HUES6 (cell line): Measurements from ENCODE around the gene NHLRC3.
"Not testable (repeated sequence)": the region's sequence is repeated elsewhere in the genome, so short reads cannot be mapped to it uniquely, and the experiment has no call there.

ENCODE experiments used
- H3K27ac ChIP-seq: 2 replicates; pipeline ENCODE4 v1.7.0; 2013; ENCODE audit warnings: low read depth, mild to moderate bottlenecking, low read length, inconsistent platforms
- H3K27me3 ChIP-seq: 2 replicates; pipeline ENCODE4 v1.6.1; 2013; ENCODE audit warnings: low read length; ENCODE audit not compliant: control insufficient read depth, insufficient read depth
- H3K36me3 ChIP-seq: 2 replicates; pipeline ENCODE4 v1.6.1; 2013; ENCODE audit warnings: low read length; ENCODE audit not compliant: control insufficient read depth, insufficient read depth
- H3K4me1 ChIP-seq: 2 replicates; pipeline ENCODE4 v1.6.1; 2013; ENCODE audit warnings: low read length; ENCODE audit not compliant: control insufficient read depth, insufficient read depth
- H3K4me3 ChIP-seq: 2 replicates; pipeline ENCODE4 v1.5.1; 2013; ENCODE audit warnings: low read depth, low read length
- H3K9ac ChIP-seq: one replicate; pipeline ENCODE4 v1.6.1; 2013; ENCODE audit warnings: mild to moderate bottlenecking, low read length
- H3K9me3 ChIP-seq: 2 replicates; pipeline ENCODE4 v1.6.1; 2013; ENCODE audit warnings: low read depth, low read length; ENCODE audit not compliant: control insufficient read depth, insufficient read depth

NHLRC3 gene

GRCh38 chr13:39037880-39038568, at the start of gene NHLRC3, which contains the start of gene PROSER1:
Gene NHLRC3 (plus strand): TSS chr13:39038456. CDS start chr13:39038640, 184 bp downstream.
Gene PROSER1 (minus strand): TSS chr13:39038089. CDS start chr13:39037242, 847 bp downstream.
- Histone ChIP-seq H3K36me3 (peaks cover 2% of the 10 kb centered on the region; the same call in 1 of the 2 replicates), H3K4me3 (peak within 1 kb of the TSS; percentile 76), H3K27ac (peak within 1 kb of the TSS; percentile 72), H3K4me1 (peaks cover 14% of the 10 kb centered on the region; the same call in 1 of the 2 replicates), H3K27me3 (no peaks in the 10 kb centered on the region), H3K9me3 (no peaks in the 10 kb centered on the region), H3K9ac (peak within 1 kb of the TSS; percentile 90)

GRCh38 chr13:38990693-38991092, 47.6 kb upstream of the NHLRC3 start, which contains the start of gene STOML3:
Gene STOML3 (minus strand): TSS chr13:38990831. CDS start chr13:38990721, 110 bp downstream.
- H3K27ac ChIP-seq, result no peak within 1 kb of the TSS
- H3K9ac ChIP-seq, result no peak within 1 kb of the TSS
- H3K9me3 ChIP-seq, result no peaks in the 10 kb centered on the region
- no peaks in the 10 kb centered on the region for H3K36me3 ChIP-seq
- H3K4me1 ChIP-seq, result no peaks in the 10 kb centered on the region; the same call in 1 of the 2 replicates
- no peaks in the 10 kb centered on the region for H3K27me3 ChIP-seq
- no peak within 1 kb of the TSS for H3K4me3 ChIP-seq

GRCh38 chr13:38993381-38993780, 44.9 kb upstream of the NHLRC3 start:
- no peak overlapping the region for H3K27ac ChIP-seq
- no peaks in the 10 kb centered on the region for H3K4me1 ChIP-seq
- no peak overlapping the region for H3K9ac ChIP-seq
- H3K27me3 ChIP-seq, result no peaks in the 10 kb centered on the region
- no peaks in the 10 kb centered on the region for H3K9me3 ChIP-seq
- H3K4me3 ChIP-seq, result no peak overlapping the region
- no peaks in the 10 kb centered on the region for H3K36me3 ChIP-seq

GRCh38 chr13:38998739-38999138, 39.5 kb upstream of the NHLRC3 start:
- Histone ChIP-seq H3K4me1 (no peaks in the 10 kb centered on the region), H3K9me3 (peaks cover 7% of the 10 kb centered on the region; the same call in 1 of the 2 replicates), H3K27ac (no peak overlapping the region), H3K4me3 (no peak overlapping the region), H3K36me3 (no peaks in the 10 kb centered on the region), H3K9ac (no peak overlapping the region), H3K27me3 (no peaks in the 10 kb centered on the region)

- H3K4me1 ChIP-seq, H3K27me3 ChIP-seq, H3K27ac ChIP-seq, H3K9me3 ChIP-seq: not testable (repeated sequence)
- Histone ChIP-seq H3K4me3 (peak overlapping the region; percentile 52), H3K9ac (peak overlapping the region; percentile 29), H3K36me3 (peaks cover 31% of the 10 kb centered on the region)
These were observed 31.7 kb upstream of the NHLRC3 start for GRCh38 chr13:39006371-39007111.

- Histone ChIP-seq H3K4me3 (no peak overlapping the region), H3K9me3 (no peaks in the 10 kb centered on the region), H3K36me3 (peaks cover 88% of the 10 kb centered on the region), H3K9ac (no peak overlapping the region), H3K27ac (no peak overlapping the region), H3K27me3 (no peaks in the 10 kb centered on the region), H3K4me1 (no peaks in the 10 kb centered on the region)
These were observed 25.6 kb upstream of the NHLRC3 start for GRCh38 chr13:39012608-39013007.

- H3K4me1 ChIP-seq, result no peaks in the 10 kb centered on the region
- no peaks in the 10 kb centered on the region for H3K9me3 ChIP-seq
- no peak overlapping the region for H3K9ac ChIP-seq
- H3K27me3 ChIP-seq, result no peaks in the 10 kb centered on the region
- H3K4me3 ChIP-seq, result no peak overlapping the region
- no peak overlapping the region for H3K27ac ChIP-seq
- peaks cover 88% of the 10 kb centered on the region for H3K36me3 ChIP-seq
These were observed 24.8 kb upstream of the NHLRC3 start for GRCh38 chr13:39013462-39013861.

GRCh38 chr13:39016087-39016486, 22.2 kb upstream of the NHLRC3 start:
- Histone ChIP-seq H3K27ac (no peak overlapping the region), H3K36me3 (peaks cover 82% of the 10 kb centered on the region), H3K4me3 (no peak overlapping the region), H3K9me3 (no peaks in the 10 kb centered on the region), H3K9ac (no peak overlapping the region), H3K4me1 (no peaks in the 10 kb centered on the region), H3K27me3 (no peaks in the 10 kb centered on the region)

- Histone ChIP-seq H3K36me3 (peaks cover 82% of the 10 kb centered on the region), H3K4me1 (no peaks in the 10 kb centered on the region), H3K27me3 (no peaks in the 10 kb centered on the region), H3K27ac (no peak overlapping the region), H3K9me3 (no peaks in the 10 kb centered on the region), H3K9ac (no peak overlapping the region), H3K4me3 (no peak overlapping the region)
These were observed 21.5 kb upstream of the NHLRC3 start for GRCh38 chr13:39016787-39017186.

GRCh38 chr13:39020853-39021462, 17.3 kb upstream of the NHLRC3 start:
- H3K4me3 ChIP-seq, result no peak overlapping the region
- peaks cover 82% of the 10 kb centered on the region for H3K36me3 ChIP-seq
- peaks cover 39% of the 10 kb centered on the region for H3K4me1 ChIP-seq
- no peaks in the 10 kb centered on the region for H3K27me3 ChIP-seq
- no peak overlapping the region for H3K27ac ChIP-seq
- H3K9ac ChIP-seq, result no peak overlapping the region
- H3K9me3 ChIP-seq, result no peaks in the 10 kb centered on the region

- Histone ChIP-seq H3K4me3 (peak overlapping the region; percentile 26), H3K9ac (peak overlapping the region; percentile 41), H3K36me3 (peaks cover 82% of the 10 kb centered on the region), H3K27me3 (no peaks in the 10 kb centered on the region), H3K27ac (peak overlapping the region; percentile 88), H3K4me1 (peaks cover 48% of the 10 kb centered on the region), H3K9me3 (no peaks in the 10 kb centered on the region)
These were observed 14.9 kb upstream of the NHLRC3 start for GRCh38 chr13:39023316-39023715.
